Inflammatory macrophage treated with lipopolysaccharide for 4 hours (primary cell): ENCODE measurements around the gene HMGXB3.
"Not testable (repeated sequence)": the region's sequence is repeated elsewhere in the genome, so short reads cannot be mapped to it uniquely, and the experiment has no call there.

Experiments used
- DNase-seq: peaks from one replicate; pipeline ENCODE4 v3.0.0-alpha.2; 2020

The HMGXB3 gene

DNA sequence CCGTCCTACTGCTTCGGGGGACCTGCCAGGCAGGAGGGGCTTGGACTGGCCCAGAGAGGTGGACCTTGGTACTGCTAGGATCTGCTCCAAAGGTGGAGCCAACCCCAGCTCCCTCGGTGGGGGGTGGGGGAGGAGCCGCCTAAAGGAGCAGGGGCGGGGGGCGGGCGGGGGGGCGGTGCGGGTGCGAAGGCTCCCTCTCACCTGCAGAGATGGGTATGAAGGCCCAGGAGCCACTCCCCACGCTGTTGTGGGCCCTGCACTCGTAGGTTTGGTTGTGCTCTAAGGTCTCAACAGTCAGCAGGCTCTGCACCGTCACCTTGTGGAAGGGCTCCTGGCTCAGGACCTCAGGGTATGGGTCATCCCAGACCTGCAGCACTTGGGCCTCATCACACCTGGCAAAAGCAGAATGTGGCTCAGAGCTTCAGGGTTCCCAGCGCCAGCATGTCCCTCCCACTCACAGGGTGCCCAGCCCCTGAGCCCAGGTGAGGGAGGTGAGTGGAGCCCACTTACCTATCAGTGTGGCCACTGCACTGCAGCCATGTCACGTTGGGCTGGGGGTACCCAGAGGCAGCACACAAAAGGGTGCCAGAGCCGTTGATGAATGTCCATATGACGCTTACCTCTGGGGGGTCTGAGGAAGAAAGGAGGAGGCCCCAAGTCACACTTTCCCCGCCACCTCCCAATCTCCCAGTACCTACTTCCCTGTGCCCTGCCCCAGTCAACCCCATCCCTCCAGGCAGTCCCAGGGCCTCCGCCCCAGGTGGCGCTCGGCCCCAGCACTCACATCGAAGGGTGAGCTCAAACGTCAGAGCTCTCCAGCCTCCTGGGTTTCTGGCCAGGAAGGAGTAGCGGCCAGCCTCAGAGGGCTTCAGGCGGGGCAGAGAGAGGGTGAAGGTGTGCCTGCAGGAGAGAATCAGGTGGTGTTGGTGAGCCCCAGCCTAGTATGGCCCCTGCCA is 69.4 kb downstream of the HMGXB3 start:
- DNase-seq = no peak

DNA sequence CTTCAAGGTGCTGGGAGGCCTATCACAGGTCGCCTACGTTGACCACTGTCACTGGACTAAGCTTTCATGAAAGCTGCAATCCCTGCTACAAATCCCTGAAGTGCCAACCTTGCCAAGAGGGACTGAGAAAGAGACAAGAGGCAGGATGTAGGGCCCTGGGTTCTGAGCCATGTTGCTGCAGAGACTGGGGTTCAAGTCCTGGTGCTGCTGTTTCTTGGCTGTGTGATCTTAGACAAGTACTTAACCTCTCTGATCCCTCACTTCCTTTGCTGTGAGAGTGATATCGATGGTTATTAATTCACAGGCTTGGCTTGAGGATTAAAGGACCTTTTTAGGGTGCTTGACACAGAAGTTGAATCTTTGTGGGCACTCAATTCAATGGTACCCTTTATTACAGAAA is 70.3 kb downstream of the HMGXB3 start:
- DNase-seq = no peak

DNA sequence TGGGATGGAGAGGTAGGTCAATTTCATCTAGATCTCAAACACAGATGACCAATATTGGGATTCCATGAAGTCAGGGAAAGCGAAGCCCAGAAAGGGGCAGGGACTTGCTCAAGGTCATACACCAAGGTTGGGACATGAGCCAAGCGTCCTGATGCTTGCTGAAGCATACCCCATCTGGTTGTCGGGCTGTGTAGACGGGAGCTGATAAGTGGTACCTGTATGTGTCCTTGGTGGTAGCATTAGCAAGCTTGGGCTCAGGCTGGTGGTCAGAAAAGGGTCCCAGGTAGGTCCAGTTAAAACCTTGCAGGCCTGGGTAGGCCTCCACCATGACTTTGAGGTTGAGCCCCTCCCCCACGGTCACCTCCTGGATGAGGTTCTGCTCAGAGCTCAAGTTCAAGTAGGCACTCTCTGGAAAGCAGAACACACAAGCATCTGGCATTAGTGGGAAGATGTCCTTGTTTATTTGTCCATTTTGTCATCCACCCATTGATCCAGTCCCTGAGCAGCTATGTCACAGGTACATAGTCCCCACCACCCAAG is 72.6 kb downstream of the HMGXB3 start:
- no peak for DNase-seq

DNA sequence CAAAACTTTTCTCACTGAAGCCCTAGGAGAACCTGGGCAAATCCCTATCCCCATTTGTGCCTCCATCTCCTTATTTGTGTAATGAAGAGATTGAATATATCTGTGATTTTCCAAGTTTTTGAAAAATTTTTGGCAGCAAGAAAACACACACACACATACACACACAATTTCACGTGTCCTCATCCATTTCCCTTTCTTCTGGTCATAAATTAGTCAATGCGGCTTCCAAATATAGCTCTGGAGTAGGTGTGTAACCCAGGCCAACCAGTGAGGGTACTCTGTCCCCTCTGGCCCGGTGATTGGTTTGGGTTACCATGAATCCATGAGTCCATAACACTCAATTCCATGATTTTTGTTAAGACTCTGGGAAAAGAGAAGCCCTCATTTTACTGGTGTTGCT is 73.1 kb downstream of the HMGXB3 start:
- DNase-seq = no peak

DNA sequence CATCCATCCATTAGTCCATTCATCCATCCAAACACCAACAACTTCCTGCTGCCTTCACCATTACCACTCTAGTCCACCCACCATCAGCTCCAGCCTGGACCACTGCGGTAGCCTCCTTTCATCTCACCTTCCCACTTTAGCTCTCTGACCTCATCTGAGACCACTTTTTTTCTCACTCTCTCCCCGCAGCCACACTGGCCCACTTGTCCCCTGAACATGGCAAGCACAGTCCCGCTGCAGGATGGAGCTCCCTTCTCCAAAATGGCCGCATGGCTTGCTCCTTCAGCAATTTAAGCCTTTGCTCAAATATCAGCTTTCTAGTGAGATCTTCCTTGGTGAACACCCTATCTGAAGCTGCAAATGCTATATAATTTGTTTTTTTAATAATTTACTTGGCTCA is 74.7 kb downstream of the HMGXB3 start:
- DNase-seq = no peak

DNA sequence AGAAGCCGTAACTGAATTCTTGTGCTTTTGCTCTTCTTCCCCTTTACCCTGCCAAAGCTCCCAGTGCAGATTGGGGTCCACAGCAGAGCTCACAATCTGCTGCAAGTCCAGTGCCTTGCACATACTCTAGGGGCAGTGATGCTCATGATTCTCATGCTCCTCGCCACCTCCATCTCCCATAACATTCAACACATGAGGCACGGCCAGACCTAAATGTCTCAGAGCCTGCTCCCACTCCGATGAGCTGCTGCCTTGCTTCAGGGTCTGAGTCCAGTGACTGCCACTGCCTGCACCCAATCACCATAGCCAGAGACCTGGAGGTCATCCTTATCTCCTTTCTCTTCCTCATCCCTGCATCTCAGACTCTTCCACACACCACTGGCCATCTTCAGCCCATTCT is 75.3 kb downstream of the HMGXB3 start:
- DNase-seq = no peak

DNA sequence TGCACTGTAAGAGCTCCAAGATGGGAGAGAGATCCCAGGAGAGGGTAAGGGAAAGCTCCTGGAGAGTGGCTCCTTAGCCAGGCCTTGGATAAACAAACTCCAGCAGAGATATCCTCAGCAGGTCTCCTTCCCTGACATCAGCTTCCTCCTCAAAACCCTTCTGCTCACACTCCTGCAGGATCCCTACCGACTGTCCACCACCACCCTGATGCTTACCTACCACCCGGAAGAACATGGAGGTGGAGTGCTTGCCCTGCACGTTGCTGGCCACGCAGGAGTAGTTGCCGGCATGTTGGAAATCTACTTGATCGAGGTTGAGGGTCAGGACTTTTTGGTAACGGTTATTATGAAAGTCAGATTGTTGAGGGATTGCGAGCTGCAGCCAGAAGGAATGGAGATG is 76.5 kb downstream of the HMGXB3 start:
- DNase-seq = no peak

DNA sequence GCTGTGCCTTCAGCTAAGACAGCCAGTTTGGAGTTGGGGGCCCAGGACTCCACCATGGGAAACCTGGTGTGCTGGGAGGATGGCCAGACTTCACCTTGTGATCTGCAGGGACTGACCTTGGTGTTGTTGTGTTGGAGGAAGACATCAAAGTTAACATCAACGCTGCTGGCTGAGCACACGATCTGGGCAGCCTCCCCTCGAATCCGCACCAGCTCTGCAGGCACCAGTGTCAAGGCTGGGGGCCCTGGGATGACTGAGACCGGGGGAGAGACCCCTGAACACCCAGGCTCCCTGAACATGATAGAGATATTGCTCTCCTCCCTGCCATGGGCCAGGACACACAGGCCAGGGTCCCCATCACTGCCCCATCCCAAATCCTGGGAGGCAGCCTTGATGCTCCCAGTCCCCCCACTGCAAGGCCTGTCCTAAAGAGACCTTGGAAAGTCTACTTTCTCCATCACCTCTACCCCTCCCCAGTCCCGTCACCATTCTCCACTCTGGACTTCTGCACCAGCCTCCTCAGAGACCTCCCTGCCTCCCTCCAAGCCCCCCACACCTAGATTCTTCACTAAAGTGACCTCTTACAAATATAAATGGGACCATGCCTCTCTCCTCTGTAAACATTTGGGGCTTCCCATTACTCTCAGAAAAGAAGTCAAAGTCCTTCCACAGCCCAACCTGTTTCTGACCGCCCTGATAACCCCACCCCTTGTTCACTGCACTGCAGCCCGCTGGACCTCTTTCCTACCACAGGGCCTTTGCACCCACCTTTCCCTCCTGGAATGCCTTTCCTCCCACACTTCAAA is 77.7 kb downstream of the HMGXB3 start:
- DNase-seq = no peak

DNA sequence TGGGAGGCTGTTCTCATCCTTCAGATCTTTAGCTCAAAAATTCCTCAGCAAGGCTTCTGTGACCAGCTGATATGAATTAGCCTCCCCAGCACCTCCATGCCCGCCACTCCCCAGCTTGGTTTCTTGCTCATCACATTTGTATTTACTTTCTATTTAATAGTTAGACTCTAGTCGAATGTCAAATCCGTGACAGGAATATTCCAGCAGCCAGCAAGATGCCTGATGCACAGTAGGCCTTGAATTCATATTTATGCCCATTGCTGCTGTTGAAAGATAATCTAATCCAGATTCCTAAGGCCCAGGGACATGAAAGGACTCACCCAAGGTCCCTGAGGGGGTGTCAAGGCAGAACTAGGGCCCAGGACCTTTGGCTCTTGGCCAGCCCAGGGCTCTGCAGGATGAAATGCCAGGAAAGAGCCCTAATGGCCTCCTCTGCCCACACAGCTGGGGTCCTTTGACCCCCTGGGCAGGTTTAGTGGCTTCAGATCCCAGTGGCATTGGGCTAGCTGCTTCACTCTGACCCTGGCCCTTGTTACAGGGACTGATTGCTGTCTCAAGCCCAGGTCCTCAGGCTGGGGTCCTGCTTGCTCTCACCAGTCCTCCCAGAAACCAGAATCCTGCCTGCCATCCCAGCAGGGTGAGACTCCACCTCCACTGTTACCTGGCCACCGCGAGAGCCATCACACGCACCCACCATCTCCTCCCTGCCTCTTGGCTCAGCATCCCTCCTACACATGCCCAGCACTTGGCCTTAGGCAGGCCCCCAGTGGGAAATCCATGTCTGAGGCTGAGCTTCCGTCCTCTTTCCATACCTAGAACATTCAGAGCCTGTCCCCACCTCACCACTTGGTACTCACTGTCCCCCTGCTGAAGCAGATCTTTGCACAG is 78.5 kb downstream of the HMGXB3 start:
- DNase-seq = no peak

DNA sequence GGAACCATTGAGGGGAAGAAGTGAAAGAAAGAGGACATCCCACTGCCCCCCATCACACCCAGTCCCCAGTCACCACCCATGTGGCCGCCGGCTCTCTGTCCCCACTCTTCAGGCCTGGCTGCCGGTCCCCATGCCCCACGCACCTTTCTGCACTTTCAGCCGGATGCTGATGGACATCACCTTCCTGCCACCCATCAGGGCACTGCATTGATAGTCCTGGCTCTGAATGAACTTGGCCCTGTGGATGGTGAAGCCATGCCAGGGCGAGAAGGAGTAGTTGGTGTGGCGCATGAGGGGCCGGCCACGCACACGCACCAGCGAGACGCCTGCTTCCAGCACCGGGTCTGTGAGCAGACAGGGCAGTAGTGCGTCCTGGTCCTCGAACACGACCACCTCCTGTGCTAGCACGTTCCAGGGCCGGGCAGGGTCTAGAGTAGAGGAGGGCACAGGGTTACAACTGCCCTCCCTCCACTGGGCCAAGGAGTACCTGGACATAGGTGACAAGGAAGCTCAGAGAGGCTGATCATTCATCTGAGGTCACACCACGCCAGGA is 79.4 kb downstream of the HMGXB3 start:
- DNase-seq = no peak

DNA sequence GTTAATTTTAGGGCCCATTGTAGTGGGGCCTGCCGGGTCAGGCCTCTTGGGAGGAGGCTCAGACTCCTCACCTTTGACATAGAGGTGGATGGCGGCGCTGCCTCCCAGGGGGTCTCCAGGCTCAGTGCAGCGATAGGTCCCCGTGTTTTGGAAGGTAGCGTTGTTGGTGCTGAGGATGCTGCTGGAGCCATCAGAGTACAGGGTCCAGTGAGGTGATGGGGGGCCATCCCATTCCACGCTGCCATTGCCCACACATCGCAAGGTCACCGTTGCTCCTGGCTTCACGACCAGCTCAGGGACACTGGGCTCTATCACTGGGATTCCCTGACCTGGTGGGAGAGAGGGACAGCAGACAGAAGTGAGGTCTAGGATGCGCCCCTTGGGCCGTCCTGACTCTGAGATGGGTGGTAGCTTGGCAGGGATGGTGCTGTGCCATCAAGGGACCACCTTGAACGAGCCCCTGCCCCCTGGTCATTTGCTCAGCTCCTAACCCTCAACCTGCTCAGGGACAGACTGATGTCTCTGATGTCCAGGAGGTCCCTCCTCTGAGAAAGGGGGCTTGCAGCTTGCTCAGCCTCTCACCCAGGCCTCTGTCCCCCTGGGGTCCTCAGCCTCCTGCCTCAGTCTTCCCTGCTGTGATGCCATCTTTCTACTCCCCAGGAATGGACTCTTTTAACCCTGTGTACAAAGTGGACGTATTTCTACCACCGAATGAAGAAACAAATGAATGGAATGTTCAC is 80.3 kb downstream of the HMGXB3 start:
- DNase-seq = no peak

DNA sequence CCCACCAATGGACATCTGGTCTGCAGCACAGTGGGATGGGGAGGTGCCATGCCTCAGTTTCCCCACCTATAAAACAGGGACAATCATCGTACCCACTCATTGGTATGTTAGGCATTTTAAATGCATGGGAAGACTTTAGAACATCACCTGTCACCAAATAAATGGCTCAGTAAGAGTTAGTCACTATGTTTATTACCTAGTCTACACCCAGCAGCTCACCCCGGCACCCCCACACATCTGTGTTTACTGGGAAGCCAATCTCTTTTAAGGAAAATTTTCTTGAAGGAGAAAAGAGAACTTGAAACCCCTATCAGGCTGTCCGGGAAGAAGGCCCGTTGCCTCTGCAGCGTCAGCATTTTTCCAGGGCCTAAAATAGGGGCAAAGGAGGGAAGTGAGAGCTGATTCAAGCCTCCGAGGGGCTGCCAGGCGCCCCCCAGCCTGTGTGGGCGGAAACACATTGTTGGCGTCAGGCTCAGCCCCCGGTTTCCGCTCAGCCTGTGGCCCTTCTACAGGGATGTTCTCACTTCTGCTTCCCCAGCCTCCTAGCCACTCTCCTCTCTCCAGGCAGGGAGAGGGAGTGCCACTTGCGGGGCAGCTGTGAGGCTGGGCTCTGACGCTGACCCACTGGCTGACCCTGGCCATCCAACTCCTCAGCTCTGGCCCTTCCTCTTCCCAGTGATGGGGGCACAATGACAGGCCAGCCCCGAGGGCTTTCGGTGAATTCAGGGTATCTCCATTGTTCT is 81.2 kb downstream of the HMGXB3 start:
- DNase-seq = peak; percentile 97

DNA sequence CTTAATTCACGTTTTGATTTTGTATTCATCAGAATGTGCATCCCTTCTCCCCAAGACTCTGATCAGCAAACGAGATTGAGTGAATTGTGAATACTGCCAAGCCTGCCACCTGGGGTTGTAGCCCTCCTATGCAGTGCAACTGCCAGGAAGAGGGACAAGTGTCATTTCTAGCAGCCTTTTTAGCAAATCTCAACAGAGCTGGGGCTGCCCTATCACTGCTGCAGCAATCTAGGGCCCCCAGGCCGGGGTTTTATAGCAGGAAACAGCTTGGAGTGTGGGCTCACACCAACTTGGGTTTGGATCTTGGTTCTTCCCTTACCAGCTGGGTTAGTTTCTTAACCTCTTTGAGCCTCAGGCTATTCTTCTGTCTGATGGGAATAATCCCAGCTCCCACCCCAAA is 81.8 kb downstream of the HMGXB3 start:
- no peak for DNase-seq

DNA sequence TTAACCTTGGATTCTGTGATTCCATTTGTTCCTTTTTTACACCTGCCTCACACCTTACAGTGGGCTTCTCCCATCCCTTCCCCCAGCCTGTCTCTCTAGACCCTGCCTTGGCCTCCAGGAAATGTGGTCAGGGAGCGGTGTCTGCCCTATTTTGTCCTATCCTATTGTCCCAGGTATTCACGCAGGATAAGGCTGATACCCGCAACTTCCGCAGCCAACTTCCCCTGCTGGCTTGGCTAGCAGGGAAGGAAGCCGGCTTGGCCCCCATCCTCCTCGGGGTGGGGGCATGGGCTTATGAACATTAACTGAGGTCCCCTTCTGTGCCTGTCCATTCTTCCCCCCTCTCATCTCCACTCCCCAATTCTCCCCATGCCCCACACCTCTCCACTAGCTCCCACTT is 82.3 kb downstream of the HMGXB3 start:
- no peak for DNase-seq

DNA sequence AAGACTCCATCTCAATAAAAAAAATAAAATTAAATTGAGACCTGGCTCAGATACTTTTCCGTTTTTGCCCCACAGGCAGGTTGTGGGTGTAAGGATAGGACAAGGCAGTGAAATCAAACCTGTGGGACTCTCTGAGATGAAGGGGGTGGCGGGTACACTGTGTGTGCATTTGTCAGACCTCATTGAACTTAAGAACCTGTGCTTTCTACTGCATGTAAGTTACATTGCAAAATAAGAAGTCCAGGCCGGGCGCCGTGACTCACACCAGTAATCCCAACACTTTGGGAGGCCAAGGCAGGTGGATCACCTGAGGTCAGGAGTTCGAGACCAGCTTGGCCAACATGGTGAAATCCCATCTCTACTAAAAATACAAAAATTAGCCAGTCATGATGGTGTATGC is 84.2 kb downstream of the HMGXB3 start:
- not testable (repeated sequence) for DNase-seq

DNA sequence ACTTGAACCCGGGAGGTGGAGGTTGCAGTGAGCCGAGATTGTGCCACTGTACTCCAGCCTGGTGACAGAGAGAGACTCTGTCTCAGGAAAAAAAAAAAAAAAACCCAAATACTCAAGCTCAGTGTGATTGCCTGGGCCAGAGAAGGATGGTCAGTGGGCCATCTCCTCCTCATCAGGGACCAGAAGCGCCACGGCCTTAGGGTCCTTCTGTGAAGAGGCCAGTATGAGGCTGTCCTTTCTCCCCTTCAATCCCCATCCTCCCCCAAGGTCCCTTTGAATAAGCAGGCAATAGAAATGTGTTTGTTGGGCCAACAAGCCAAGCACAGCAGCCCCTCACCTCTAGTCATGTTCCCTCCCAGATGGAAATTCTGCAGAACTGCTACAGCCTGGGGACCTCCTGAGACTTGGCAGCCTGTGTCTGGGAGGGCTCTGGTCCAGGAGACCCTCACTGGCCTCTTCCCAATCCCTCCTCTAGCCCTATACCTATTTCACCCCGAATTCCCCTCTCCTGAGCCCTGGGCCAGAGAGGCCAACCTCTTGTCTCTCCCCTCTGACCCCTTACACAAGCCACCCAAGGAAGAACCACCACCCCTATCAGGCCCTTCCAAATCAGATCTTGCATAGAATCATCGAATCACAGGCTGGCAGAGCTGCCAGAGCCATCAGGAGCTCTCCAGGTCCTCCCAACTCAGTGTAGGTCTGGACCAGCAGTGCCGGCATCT is 84.8 kb downstream of the HMGXB3 start:
- no peak for DNase-seq

DNA sequence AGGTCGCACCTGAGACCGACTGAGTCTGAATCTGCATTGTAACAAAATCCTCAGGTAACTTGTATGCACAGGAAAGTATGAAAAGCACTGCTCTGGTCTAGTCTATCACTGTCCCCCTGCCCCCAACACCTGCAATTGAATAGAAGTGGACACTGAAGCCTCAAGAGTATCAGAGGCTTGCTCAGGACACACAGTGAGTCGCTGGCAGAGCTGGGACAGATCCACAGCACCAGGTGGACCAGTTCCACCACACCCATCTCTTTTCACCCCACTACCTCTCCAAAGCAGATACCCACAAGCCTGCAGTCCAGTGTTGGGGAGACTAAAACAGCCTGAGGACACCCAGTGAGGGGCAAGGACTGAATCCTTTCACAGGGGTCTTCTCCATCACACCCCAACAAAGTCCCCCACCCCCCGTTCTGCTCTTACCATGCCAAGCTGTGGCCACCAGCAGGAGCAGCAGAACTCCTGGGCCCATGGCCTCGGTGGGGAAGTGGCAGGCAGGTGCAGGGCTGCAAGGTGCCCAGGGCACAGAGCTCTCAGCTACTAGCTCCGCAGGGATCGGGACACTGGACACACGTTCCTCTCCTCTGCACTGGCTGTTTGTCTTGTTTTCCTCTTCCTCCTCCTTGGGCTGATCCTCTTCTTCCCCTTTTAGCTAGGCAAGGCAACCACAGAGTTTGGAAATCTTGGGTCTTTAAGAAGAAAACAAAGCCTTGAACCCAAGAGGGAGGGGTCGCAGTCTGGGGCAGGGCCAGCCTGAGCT is 85.6 kb downstream of the HMGXB3 start, which contains the start of gene CSF1R:
Gene CSF1R, minus strand, starts transcription at position 605 of the 766 bp plus-strand sequence. Its CDS starts 127 bp downstream, at position 478.
- DNase-seq = peak; percentile 73

DNA sequence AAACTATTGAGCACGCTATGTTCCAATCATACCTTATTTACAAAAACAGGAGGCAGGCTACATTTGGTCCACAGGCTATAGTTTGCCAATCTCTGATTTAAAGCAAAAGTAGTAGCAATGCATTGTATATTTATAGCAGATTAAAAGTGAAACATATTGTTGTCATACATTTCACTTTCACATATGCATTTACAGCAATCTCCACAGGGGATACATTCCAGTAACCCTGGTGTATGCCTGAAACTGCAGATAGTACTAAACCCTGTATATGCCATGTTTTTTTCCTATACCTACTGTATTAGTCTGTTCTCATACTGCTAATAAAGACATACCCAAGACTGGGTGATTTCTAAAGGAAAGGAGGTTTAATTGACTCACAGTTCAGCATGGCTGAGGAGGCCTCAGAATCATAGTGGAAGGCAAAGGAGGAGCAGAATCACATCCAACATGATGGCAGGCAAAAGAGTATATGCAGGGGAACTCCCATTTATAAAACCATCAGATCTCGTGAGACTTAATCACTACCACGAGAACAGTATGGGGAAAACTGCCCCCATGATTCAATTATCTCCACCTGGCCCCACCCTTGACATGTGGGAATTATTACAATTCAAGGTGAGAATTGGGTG is 91.7 kb downstream of the HMGXB3 start:
- peak; percentile 59 for DNase-seq

DNA sequence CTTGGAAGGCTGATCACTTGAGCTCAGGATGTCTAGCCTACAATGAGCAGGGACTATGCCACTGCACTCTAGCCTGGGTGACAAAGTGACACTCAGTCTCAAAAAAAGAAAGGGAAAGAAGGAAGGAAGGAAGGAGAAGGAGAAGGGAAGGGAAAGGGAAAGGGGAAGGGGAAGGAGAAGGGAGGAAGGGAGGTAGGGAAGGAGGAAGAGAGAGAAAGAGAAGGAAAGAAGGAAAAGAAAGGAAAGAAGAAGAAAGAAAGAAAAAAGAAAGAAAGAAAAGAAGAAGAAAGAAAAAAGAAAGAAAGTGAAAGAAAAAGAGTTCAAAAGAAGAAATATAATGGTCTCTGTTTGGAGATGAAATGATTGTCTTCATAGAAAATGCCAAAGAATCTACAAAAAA is 96.6 kb downstream of the HMGXB3 start:
- DNase-seq = no peak
